Stromal cell of bone marrow (primary cell): ENCODE measurements around the gene UBAC1.
A peak's percentile ranks its signal among the peaks of the same experiment; 100 is the strongest.
"Not testable (repeated sequence)": the region's sequence is repeated elsewhere in the genome, so short reads cannot be mapped to it uniquely, and the experiment has no call there.

Source experiments
- DNase-seq: peaks from one replicate; pipeline ENCODE4 v3.0.0-alpha.2; 2012; ENCODE audit warnings: low read depth

UBAC1 gene

DNA sequence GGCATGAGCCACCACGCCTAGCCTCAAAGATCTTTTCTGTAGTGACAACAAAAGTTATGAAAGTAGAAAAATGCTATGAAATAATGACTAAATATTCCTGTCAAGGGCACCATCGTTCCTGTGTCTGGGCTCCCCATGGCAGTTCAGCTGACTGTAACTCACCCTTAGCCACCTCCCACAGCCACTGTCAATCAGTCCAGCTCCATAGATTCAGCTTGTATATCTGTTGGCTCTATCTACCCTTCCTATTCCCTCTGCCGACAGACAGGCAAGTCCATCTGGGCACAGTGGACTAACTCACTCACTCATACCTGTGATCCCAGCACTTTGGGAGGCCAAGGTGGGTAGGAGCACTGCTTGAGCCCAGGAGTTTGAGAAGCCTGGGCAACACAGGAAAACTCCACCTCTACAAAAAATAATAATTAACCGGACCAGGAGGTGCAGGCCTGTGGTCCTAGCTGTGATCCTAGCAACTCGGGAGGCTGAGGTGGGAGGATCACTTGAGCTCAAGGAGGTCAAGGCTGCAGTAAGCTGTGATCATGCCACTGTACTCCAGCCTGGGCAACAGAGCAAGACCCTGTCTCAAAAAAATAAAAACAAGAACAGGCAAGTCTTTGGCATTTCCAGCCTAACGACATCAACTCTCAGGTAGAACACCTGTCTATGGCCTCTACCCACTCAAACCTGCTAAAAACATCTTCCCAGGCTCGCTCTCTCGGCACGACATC lies 60.0 kb downstream of the UBAC1 start:
- no peak for DNase-seq

DNA sequence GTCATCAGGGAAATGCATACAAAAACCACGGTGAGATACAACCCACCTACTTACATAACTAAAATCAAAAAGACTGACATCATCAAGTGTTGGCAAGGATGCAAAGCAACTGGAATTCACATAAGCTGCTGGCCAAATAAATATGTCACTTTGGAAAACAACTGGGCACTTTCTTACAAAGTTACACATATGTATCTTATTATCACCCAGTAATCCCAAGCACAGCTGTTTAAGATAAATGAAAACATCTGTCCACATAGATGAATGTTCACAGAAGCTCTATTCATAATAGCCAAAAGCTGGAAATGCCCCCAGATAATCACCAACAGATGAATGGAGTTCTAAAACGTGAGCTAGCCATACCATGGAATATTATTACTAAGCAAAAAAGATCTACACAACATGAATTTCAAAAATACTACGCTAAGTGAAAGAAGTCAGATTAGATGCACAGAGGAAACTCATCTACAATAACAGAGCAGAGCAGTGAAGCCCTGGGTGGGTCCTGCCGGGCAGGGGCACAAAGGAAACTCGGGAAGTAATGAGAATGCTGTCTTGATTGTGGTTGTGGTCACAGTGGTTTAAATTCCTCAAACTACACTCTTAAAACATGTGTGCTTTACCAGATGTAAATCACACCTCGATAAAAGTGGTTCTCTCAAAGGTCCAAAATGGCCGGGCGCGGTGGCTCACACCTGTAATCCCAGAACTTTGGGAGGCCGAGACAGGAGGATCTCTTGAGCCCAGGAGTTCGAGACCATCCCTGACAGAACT lies 62.4 kb downstream of the UBAC1 start:
- peak; percentile 41 for DNase-seq

DNA sequence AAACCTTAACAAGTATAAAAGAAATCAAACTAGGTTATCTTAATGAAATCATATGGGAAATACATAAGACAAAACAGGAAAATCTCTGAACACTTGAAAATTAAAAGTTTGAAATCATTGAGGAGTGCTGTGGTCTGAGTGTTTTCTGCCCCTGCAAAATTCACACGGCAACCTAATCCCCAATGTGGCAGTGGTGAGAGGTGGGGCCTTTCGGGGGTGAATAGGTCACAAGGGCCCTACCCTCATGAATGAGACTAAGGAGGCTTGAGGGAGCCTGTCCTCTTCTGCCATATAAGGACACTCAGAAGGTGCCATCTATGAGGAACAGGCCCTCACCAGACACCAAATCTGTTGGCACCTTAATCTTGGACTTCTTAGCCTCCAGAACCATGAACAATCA lies 64.5 kb downstream of the UBAC1 start:
- no peak for DNase-seq

DNA sequence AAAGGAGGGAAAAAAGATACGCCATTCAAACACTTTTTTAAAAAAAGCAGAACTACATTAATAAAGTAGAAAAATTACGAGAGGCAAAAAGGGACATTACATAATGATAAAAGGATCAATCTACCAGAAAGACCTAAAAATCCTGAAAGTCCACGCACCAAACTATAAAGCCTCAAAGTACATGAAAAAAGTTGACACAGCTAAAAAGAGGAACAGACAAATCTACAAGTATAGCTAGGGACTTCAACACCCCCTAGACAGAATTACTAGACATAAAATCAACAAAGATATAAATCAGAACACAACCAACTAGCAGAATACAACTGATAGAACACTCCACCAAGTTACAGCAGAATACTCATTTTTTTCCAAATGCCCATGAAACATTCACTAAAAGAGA lies 65.0 kb downstream of the UBAC1 start:
- no peak for DNase-seq

- no peak for DNase-seq
These were observed 65.8 kb downstream of the UBAC1 start for GRCh38 chr9:135895202-135895848.

GRCh38 chr9:135893104-135893503 lies 68.1 kb downstream of the UBAC1 start:
- no peak for DNase-seq

DNA sequence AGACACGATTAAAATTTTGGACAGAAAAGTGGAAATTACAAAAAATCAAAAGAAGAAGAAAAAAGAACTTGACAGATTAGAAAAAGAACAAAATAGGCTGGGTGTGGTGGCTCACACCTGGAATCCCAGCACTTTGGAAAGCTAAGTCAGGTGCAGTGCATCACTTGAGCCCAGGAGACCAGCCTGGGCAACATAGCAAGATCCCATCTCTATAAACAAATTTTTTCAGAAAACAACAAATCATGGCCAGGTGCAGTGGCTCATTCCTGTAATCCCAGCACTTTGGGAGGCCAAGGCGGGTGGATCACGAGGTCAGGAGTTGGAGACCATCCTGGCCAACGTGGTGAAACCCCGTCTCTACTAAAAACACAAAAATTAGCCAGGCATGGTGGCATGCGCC lies 68.8 kb downstream of the UBAC1 start:
- not testable (repeated sequence) for DNase-seq

DNA sequence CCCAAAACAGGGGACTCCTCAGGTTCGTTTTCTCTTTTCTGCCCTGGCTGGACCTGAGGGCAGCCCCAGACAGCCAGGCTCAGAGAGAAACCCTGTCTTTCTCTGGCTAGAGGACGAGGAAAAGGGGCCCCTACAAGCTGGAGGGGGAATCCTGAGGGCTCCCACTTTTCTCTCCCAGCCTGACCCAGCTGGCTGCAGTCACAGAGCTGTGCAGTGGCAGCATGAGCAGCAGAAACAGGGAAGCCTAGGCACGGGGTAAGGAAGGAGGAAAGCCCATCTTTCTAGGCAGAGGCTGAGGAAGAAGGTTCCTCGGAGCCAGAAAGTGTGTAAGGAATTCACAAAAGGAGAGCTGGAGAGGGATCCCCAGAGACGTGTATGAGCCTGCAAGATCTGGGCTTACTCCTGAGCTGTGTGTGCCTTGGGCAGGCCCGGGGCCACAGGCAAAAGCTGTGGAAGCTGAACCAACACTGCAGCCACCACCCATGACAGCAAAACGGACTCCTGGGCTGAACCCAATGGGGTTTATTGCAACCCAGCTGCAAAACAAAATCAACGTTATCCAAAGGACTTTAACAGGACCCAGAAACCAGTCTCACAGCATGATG lies 70.0 kb downstream of the UBAC1 start:
- no peak for DNase-seq

- DNase-seq, result no peak
These were observed 70.8 kb downstream of the UBAC1 start for GRCh38 chr9:135890190-135891026.

- DNase-seq, result no peak
These were observed 71.5 kb downstream of the UBAC1 start for GRCh38 chr9:135889564-135890189.

GRCh38 chr9:135888766-135889394 lies 72.3 kb downstream of the UBAC1 start:
- DNase-seq, result no peak

GRCh38 chr9:135888126-135888765 lies 72.9 kb downstream of the UBAC1 start:
- DNase-seq, result no peak

DNA sequence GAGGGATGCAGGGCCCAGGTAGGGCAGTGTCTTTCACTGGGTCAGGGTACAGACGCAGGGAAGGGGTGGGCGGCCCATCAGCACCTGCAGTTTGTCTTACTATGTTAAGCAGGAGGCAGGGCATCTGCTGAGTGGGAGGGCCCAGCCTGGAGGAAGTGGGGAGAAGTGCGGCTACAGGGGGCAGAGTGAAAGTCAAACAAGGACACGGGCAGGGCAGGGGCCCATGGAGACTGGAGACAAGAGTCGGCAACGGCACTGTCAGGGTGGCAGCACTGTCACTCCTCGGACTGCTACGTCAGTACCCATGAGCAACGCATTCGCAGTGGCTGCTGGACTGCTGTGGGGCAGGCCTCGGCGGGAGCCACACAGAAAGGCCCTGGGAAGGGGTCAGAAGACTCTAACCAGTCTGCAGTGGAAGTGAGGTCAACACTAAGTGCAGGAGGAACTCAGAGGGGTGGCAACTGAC lies 73.6 kb downstream of the UBAC1 start:
- DNase-seq, result no peak

DNA sequence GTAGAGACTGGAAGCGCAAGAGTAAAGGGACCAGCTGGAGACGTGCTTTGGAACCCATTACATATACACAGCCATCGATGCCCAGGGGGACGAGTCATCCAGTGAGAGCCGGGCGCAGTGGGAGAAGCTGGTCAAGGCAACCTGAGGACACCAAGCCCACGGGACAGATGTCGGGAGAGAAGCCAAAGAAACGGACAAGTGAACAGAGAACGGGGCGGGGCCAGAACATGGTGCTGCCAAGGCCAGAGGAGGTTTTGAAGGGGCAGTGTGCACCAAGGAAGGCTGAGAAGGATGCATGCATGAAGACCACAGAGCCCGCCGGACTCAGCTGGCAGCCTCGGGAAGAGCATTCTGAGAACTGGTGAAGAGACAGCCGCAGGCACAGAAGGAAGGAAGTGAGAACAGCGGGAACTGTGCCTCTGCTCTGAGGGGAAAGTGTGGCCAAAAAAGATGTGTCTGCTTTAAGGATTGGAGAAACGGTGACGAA lies 74.1 kb downstream of the UBAC1 start:
- DNase-seq, result no peak

DNA sequence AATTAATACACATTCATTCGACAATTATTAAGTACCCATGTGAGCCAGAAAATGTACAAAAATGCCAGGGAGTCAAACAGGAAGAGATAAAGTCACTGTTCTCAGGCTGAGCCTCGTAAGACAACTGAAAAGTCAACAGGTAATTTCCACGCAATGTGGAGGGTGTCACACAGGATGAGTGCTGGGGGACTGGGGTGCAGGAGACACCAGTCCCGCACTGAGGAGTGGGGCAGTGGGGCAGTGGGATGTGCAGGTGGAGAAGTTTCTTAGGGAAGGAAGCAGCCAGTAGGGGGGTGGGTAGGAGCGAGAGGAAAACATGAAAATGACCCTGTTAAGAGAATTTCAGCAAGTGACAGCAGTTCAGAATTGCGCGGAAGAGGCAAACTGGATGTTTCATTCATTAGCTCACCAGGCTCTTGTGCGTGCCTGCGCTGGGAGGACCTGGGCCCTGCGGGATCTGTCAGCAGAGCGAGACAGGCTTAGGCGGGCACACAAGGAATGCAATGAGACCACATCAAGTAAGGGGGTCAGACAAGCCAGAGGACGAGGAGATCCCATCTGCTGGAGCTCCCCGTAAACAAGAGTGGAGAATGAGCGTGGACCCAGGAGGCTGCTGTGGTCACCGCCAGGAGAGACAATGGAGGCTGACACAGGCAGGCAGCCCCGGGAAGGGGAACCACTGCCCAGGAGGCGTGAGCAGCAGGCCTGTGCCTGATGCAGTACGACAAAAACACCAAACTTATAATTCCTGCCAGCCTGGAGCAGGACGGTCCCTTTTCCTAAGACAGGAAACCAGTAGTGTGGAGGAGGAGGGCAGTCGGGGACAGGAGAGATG lies 74.8 kb downstream of the UBAC1 start:
- DNase-seq, result no peak

- DNase-seq, result no peak
These were observed 75.9 kb downstream of the UBAC1 start for GRCh38 chr9:135885100-135885853.

DNA sequence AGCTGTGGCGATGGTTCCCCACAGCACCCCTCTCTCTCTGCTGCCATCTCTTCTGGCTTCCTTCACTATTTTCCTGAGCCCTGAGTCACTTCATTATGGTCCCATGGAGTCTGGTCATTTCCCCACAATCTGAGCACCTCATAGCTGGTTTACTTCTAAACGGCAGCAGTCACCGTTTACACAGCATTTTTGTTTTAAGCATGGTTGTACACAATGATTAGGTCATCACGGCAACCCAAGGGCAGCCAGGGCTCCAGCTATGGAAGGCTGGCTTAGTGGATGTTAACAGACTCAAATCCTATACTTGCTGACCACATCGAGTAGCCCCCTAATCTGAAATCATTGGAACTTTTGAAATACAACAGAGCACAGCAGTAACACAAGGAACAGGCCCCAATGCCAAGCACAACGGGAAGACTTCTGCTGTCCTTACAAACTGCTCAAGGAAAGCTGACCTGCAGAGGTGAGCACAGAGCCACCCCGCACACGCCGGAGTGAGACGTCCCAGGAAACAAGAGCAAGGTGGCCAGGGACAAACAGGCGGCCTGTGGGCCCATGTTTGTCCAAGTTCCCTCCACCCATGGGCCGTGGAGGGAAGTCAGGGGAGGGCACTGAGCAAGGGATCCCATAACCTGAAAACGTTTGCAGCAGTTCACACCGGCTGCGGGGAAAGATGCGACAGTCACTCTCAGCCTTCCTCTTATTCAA lies 76.7 kb downstream of the UBAC1 start:
- peak; percentile 21 for DNase-seq
